MCF 10A (cell line): ENCODE results near the gene INPP5D. TPM values are rescaled to one million over a fixed set of nuclear protein-coding genes. Genes with fewer than 3 reads are reported as not detected.

Source experiments
- BruUV-seq: library from RNA; stranded (reverse); fragments of 400-500 nt; replicated peaks from 2 replicates; lab custom pipeline; 2021; lab: Mats Ljungman, UMichigan
- CTCF ChIA-PET: fragments of 300-600 bp; sonication (Branson Sonifier 250); formaldehyde crosslinking; extraction: SDS; loops from one replicate; lab custom pipeline; 2021; ENCODE audit warnings: antibody characterized with exemption, inconsistent platforms; lab: Yijun Ruan, JAX
- POLR2A ChIA-PET: fragments of 300-600, 350-650 bp; sonication (Branson Sonifier 250); formaldehyde crosslinking; extraction: SDS; loops from one replicate; lab custom pipeline; 2020; ENCODE audit warnings: antibody characterized with exemption, inconsistent platforms; lab: Yijun Ruan, JAX
- DNase-seq: peaks from one replicate; pipeline ENCODE4 v3.0.0-alpha.2; 2018; ENCODE audit not compliant: unreplicated experiment
- H3K27ac Mint-ChIP-seq: one replicate; pipeline ENCODE4 v1.8.0; 2022; ENCODE audit warnings: mild to moderate bottlenecking, low read depth, mixed read lengths; ENCODE audit not compliant: unreplicated experiment
- H3K27me3 Mint-ChIP-seq: one replicate; pipeline ENCODE4 v1.8.0; 2022; ENCODE audit warnings: mixed read lengths; ENCODE audit not compliant: insufficient read depth, unreplicated experiment
- H3K36me3 Mint-ChIP-seq: one replicate; pipeline ENCODE4 v1.8.0; 2022; ENCODE audit warnings: mild to moderate bottlenecking, moderate library complexity, mixed read lengths; ENCODE audit not compliant: insufficient read depth, unreplicated experiment
- H3K4me1 Mint-ChIP-seq: one replicate; pipeline ENCODE4 v1.8.0; 2022; ENCODE audit warnings: mixed read lengths; ENCODE audit not compliant: insufficient read depth, unreplicated experiment
- H3K4me3 Mint-ChIP-seq: one replicate; pipeline ENCODE4 v1.8.0; 2022; ENCODE audit warnings: mild to moderate bottlenecking, moderate library complexity, mixed read lengths; ENCODE audit not compliant: unreplicated experiment
- H3K9me3 Mint-ChIP-seq: one replicate; pipeline ENCODE4 v1.8.0; 2022; ENCODE audit warnings: mixed read lengths; ENCODE audit not compliant: unreplicated experiment
- CTCF ChIP-seq: fragments of 200-600 bp; IDR thresholded peaks from one replicate; pipeline ENCODE4 v1.8.0; 2022; ENCODE audit warnings: antibody characterized with exemption, mild to moderate bottlenecking; ENCODE audit not compliant: unreplicated experiment
- intact Hi-C: fragments of 100-400 bp; cut with micrococcal nuclease; formaldehyde crosslinking; loops from 2 replicates; pipeline ENCODE4 v1.14.1; 2022
- total RNA-seq: library from RNA; stranded (reverse); gene quantifications from 2 replicates; pipeline ENCODE4 v1.2.3, GENCODE V29; 2022

INPP5D gene
- total RNA-seq, 1 experiment from 2014 or later = 64.9 TPM

DNA sequence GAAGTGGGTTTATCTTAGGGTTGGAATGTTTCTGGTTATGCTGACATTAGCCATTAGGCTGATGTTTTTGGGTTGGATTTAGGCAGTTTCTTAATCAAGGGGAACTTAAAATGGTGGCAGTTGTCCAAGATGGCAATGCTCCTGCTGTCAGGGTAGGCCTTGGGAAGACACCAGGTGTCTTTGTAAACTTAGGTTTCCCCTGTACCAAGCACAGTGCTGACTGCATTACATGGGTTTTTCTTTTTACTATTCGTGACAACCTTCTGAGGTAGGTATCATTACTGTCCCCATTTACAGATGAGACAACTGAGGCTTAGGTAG lies 190.8 kb downstream of the INPP5D start:
- intact Hi-C loops = loop anchor here (1.0 to 5.0 kb wide), 5 partner anchors 199 to 645 kb away; no protein-coding TSS in a partner anchor
- no TSS peak for BruUV-seq
- peak; percentile 11 for DNase-seq
- Mint-ChIP-seq H3K27ac (peak overlapping the region; percentile 74), H3K36me3 (peaks cover 3% of the 10 kb centered on the region), H3K4me3 (peak overlapping the region; percentile 86), H3K27me3 (no peaks in the 10 kb centered on the region), H3K4me1 (peaks cover 28% of the 10 kb centered on the region), H3K9me3 (no peaks in the 10 kb centered on the region)
- CTCF ChIA-PET = interaction anchor here (0.6 to 4.5 kb wide), 34 partner anchors 10 to 618 kb away, joined by 3 to 23 read pairs (median 4); partner anchors contain the start of gene KCNJ13
- TF ChIP-seq CTCF = no peak
- POLR2A ChIA-PET = interaction anchor here (0.6 to 3.8 kb wide), 15 partner anchors 8 to 626 kb away, joined by 3 to 24 read pairs (median 3); partner anchors contain the start of gene GIGYF2

DNA sequence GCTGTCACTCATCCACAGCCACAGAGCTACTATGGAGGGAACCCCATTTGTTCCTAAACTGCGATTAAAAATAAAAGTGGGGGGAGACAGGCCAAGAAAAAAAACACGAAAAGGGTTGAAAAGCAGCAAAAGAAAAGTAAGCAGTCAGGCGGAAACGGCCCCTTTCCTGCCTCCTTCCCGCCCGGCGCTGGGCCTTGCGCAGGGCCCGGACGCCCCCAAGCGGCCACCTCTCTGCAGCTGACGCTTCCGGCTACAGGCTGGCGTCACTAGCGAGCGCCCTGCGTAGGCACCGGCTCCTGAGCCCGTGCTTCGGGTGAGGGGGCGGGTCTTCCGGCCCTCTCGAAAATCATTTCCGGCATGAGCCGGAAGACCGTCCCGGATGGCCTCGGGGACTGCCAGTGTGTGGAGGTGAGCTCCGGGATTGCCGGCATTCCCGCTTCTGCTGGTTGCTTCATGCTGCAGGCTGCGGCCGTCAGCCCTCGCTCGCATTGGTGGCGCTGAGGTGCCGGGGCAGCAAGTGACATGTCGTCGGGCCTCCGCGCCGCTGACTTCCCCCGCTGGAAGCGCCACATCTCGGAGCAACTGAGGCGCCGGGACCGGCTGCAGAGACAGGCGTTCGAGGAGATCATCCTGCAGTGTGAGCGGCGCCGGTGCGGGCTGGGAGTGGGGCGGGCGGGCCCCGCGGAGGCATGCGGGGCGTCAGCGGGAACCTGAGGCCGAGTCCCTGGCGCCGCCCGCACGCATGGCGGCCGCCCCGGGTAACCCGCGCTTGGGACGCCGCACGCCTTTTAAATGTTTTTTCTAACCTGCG lies 191.4 kb downstream of the INPP5D start, which contains the start of gene ATG16L1:
Gene ATG16L1, plus strand, starts transcription at position 368 of the 811 bp plus-strand sequence. Its CDS starts 155 bp downstream, at position 523.
- no peaks in the 10 kb centered on the region for H3K27me3 Mint-ChIP-seq
- H3K36me3 Mint-ChIP-seq = peaks cover 9% of the 10 kb centered on the region
- H3K4me1 Mint-ChIP-seq = peaks cover 28% of the 10 kb centered on the region
- intact Hi-C loops = loop anchor here (1.0 to 5.0 kb wide), 5 partner anchors 199 to 645 kb away; no protein-coding TSS in a partner anchor
- peak within 1 kb of the TSS; percentile 86 for H3K4me3 Mint-ChIP-seq
- TF ChIP-seq CTCF = peak; percentile 92
- BruUV-seq = TSS peak; percentile 34
- ChIA-PET CTCF (interaction anchor here (0.6 to 4.5 kb wide), 37 partner anchors 10 to 1784 kb away, joined by 3 to 23 read pairs (median 3); partner anchors contain the start of gene KCNJ13), POLR2A (interaction anchor here (0.6 to 3.8 kb wide), 18 partner anchors 9 to 626 kb away, joined by 3 to 24 read pairs (median 3); partner anchors contain the start of gene GIGYF2)
- DNase-seq = peak; percentile 96
- H3K9me3 Mint-ChIP-seq = no peaks in the 10 kb centered on the region
- H3K27ac Mint-ChIP-seq = peak within 1 kb of the TSS; percentile 74

DNA sequence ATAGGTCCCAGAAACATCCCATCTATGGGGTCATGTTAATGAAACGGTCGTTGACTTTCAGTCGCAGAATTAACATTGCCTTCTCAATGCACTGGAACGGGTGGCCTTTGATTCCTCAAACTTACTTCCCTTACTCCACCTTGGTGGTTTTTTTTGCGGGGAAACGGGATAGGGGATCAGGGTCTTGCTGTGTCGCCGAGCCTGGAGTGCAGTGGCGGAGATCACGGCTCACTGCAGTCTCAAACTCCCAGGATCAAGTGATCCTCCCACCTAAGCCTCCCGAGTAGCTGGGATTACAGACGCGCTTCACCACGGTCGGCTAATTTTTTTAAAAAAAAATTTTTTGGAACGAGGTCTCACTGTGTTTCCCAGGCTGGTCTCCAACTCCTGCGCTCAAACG lies 192.1 kb downstream of the INPP5D start:
- Mint-ChIP-seq H3K4me3 (peak overlapping the region; percentile 86), H3K27me3 (no peaks in the 10 kb centered on the region), H3K36me3 (peaks cover 12% of the 10 kb centered on the region), H3K27ac (peak overlapping the region; percentile 74), H3K9me3 (no peaks in the 10 kb centered on the region), H3K4me1 (peaks cover 24% of the 10 kb centered on the region)
- TF ChIP-seq CTCF = no peak
- no peak for DNase-seq
- intact Hi-C loops = loop anchor here (5.0 kb wide), 1 partner anchor 200 kb away; no protein-coding TSS in a partner anchor
- ChIA-PET POLR2A (interaction anchor here (0.8 to 3.8 kb wide), 11 partner anchors 9 to 642 kb away, joined by 3 to 24 read pairs (median 4); partner anchors contain the start of gene GIGYF2), CTCF (interaction anchor here (0.6 to 4.5 kb wide), 9 partner anchors 9 to 446 kb away, joined by 3 to 23 read pairs (median 4); no protein-coding TSS in a partner anchor)
- no TSS peak for BruUV-seq

GRCh38 chr2:233255151-233255550 lies 195.0 kb downstream of the INPP5D start:
- ChIA-PET CTCF (no interaction called here), POLR2A (no interaction called here)
- Mint-ChIP-seq H3K27ac (no peak overlapping the region), H3K4me3 (no peak overlapping the region), H3K27me3 (no peaks in the 10 kb centered on the region), H3K9me3 (no peaks in the 10 kb centered on the region), H3K4me1 (peaks cover 16% of the 10 kb centered on the region), H3K36me3 (peaks cover 27% of the 10 kb centered on the region)
- TF ChIP-seq CTCF = no peak
- no TSS peak for BruUV-seq
- intact Hi-C loops = no loop called here
- DNase-seq = no peak
